ENCODE results near the gene PLCL2.

PLCL2 gene

GRCh38 chr3:16868513-16868912 lies 16.2 kb upstream of the PLCL2 start:
- DNase-seq, result no peak

GRCh38 chr3:16869261-16870005 lies 15.3 kb upstream of the PLCL2 start:
- DNase-seq, result no peak

- DNase-seq, result no peak
Measured at GRCh38 chr3:16871915-16872842, 12.6 kb upstream of the PLCL2 start.

- DNase-seq, result no peak
Measured at GRCh38 chr3:16873872-16874271, 10.9 kb upstream of the PLCL2 start.

- DNase-seq, result no peak
Measured at GRCh38 chr3:16875876-16876550, 8.7 kb upstream of the PLCL2 start.

- no peak for DNase-seq
Measured at GRCh38 chr3:16877505-16877904, 7.2 kb upstream of the PLCL2 start.

GRCh38 chr3:16877911-16878310 lies 6.8 kb upstream of the PLCL2 start:
- no peak for DNase-seq

- DNase-seq, result no peak
Measured at GRCh38 chr3:16881896-16882630, 2.7 kb upstream of the PLCL2 start.

GRCh38 chr3:16883057-16883722 lies 1.6 kb upstream of the PLCL2 start:
- no peak for DNase-seq

GRCh38 chr3:16883723-16884083 lies 1.1 kb upstream of the PLCL2 start:
- DNase-seq, result no peak

GRCh38 chr3:16884084-16884747 lies 539 bp upstream of the PLCL2 start:
- DNase-seq, result peak; percentile 77

- DNase-seq, result no peak
Measured at GRCh38 chr3:16885593-16886302, 993 bp downstream of the PLCL2 start.

GRCh38 chr3:16886303-16886683 lies 1.5 kb downstream of the PLCL2 start:
- no peak for DNase-seq

GRCh38 chr3:16887130-16887529 lies 2.4 kb downstream of the PLCL2 start:
- no peak for DNase-seq

- DNase-seq, result no peak
Measured at GRCh38 chr3:16888356-16888755, 3.6 kb downstream of the PLCL2 start.

- DNase-seq, result peak; percentile 34
Measured at GRCh38 chr3:16888785-16889607, 4.2 kb downstream of the PLCL2 start.

GRCh38 chr3:16890597-16891333 lies 6.0 kb downstream of the PLCL2 start:
- no peak for DNase-seq

GRCh38 chr3:16893618-16894200 lies 9.0 kb downstream of the PLCL2 start:
- DNase-seq, result no peak

- DNase-seq, result no peak
Measured at GRCh38 chr3:16896094-16896627, 11.4 kb downstream of the PLCL2 start.

Data from stimulated activated CD4-positive, alpha-beta T cell treated with anti-CD3 and anti-CD28 coated beads, Interleukin-1b, Interleukin-23, amount 100 ng/mL, for 48 hours (primary cell).